Measurements from ENCODE around the gene BCAR1.

DNA sequence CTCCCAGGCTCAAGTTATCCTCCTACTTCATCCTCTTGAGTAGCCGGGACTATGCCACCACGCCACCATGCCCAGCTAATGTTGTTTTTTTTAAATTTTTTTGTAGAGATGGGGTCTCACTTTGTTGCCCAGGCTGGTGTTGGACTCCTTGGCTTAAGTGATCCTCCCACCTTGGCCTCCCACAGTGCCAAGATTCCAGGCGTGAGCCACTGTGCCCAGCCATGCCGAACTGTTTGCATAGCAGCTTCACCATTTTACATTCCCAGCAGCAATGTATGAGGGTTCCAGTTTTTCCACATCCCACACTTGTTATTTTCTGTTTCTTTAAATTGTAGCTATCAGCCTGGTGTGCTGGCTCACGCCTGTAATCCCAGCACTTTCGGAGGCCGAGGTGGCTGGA lies 34.8 kb downstream of the BCAR1 start:
- no peak for TF ChIP-seq POLR2A (IDR thresholded peaks at IDR 0.05)
- TF ChIP-seq, protein P1, sequence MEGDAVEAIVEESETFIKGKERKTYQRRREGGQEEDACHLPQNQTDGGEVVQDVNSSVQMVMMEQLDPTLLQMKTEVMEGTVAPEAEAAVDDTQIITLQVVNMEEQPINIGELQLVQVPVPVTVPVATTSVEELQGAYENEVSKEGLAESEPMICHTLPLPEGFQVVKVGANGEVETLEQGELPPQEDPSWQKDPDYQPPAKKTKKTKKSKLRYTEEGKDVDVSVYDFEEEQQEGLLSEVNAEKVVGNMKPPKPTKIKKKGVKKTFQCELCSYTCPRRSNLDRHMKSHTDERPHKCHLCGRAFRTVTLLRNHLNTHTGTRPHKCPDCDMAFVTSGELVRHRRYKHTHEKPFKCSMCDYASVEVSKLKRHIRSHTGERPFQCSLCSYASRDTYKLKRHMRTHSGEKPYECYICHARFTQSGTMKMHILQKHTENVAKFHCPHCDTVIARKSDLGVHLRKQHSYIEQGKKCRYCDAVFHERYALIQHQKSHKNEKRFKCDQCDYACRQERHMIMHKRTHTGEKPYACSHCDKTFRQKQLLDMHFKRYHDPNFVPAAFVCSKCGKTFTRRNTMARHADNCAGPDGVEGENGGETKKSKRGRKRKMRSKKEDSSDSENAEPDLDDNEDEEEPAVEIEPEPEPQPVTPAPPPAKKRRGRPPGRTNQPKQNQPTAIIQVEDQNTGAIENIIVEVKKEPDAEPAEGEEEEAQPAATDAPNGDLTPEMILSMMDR (IDR thresholded peaks at IDR 0.05): no peak
